SK-N-SH (cell line): ENCODE data around the gene MED31. TPM values are rescaled to one million over a fixed set of nuclear protein-coding genes. Genes with fewer than 3 reads are reported as not detected.

ENCODE experiments used
- CTCF ChIA-PET: fragments of 300-600, 350-600 bp; formaldehyde crosslinking; extraction: SDS; loops from one replicate; lab custom pipeline; 2021; lab: Yijun Ruan, JAX
- POLR2A ChIA-PET: fragments of 350-600 bp; sonication (Branson Sonifier 250); formaldehyde crosslinking; extraction: SDS; loops from one replicate; lab custom pipeline; 2020; ENCODE audit warnings: antibody characterized with exemption, inconsistent platforms; lab: Yijun Ruan, JAX
- DNase-seq: peaks from one replicate; pipeline ENCODE4 v3.0.0; 2012
- H2AFZ ChIP-seq: fragments of 200-600 bp; sonication (generic); 2 replicates; pipeline ENCODE4 v1.8.1; 2016; ENCODE audit warnings: antibody characterized with exemption, mild to moderate bottlenecking, low read depth
- H3F3A ChIP-seq: fragments of 200-600 bp; sonication (generic); replicated peaks from 2 replicates; pipeline ENCODE3; 2016; ENCODE audit warnings: antibody characterized with exemption, mild to moderate bottlenecking; ENCODE audit not compliant: insufficient read depth
- H3K27ac ChIP-seq, 2 experiments: fragments of 200-500 bp in 1 of 2; fragments of 200-600 bp in 1 of 2; sonication (Bioruptor generic) in 1 of 2; sonication (generic), shearing (Covaris generic) in 1 of 2; 2 replicates each; pipeline versions ENCODE4 v1.5.1 to v1.6.1; 2014 to 2016; ENCODE audit warnings: low read depth in 2 of 2, inconsistent platforms in 1 of 2, low read length in 1 of 2, mild to moderate bottlenecking in 1 of 2, mixed read lengths in 1 of 2
- H3K27me3 ChIP-seq: fragments of 200-600 bp; sonication (generic), shearing (Covaris generic); 2 replicates; pipeline ENCODE4 v1.6.1; 2016; ENCODE audit warnings: mixed run types; ENCODE audit not compliant: insufficient read depth
- H3K36me3 ChIP-seq, 2 experiments: fragments of 200-500 bp in 1 of 2; fragments of 200-600 bp in 1 of 2; sonication (Bioruptor generic) in 1 of 2; sonication (generic) in 1 of 2; replicated peaks in 1 of 2; 2 replicates each; pipeline versions ENCODE3 to v1.5.1; 2014 to 2016; ENCODE audit warnings: low read length in 1 of 2, mild to moderate bottlenecking in 1 of 2; ENCODE audit not compliant: insufficient read depth in 2 of 2, control insufficient read depth in 1 of 2
- H3K4me1 ChIP-seq, 2 experiments: fragments of 200-500 bp in 1 of 2; fragments of 200-600 bp in 1 of 2; sonication (Bioruptor generic) in 1 of 2; sonication (generic), shearing (Covaris generic) in 1 of 2; 2 replicates each; pipeline versions ENCODE4 v1.5.1 to v1.6.1; 2014 to 2016; ENCODE audit warnings: low read depth in 1 of 2, low read length in 1 of 2, mixed run types in 1 of 2; ENCODE audit not compliant: insufficient read depth in 2 of 2, control insufficient read depth in 1 of 2
- H3K4me2 ChIP-seq: fragments of 200-600 bp; sonication (generic), shearing (Covaris generic); 2 replicates; pipeline ENCODE4 v1.6.1; 2017; ENCODE audit warnings: mixed run types
- H3K4me3 ChIP-seq, 2 experiments: fragments of 200-500 bp in 1 of 2; fragments of 200-600 bp in 1 of 2; sonication (Bioruptor generic) in 1 of 2; sonication (generic), shearing (Covaris generic) in 1 of 2; 2 replicates each; pipeline versions ENCODE4 v1.5.1 to v1.8.1; 2014 to 2016; ENCODE audit warnings: low read depth in 2 of 2, inconsistent platforms in 1 of 2, low read length in 1 of 2, mild to moderate bottlenecking in 1 of 2, mixed read lengths in 1 of 2, moderate library complexity in 1 of 2
- H3K79me2 ChIP-seq: fragments of 200-600 bp; sonication (generic); 2 replicates; pipeline ENCODE4 v1.8.1; 2017; ENCODE audit warnings: mild to moderate bottlenecking; ENCODE audit not compliant: insufficient read depth
- H3K9ac ChIP-seq: fragments of 200-600 bp; sonication (generic); 2 replicates; pipeline ENCODE4 v1.6.1; 2017; ENCODE audit warnings: mixed run types
- H3K9me2 ChIP-seq: fragments of 200-600 bp; sonication (generic); 2 replicates; pipeline ENCODE4 v1.6.1; 2017; ENCODE audit warnings: mixed run types
- H3K9me3 ChIP-seq: fragments of 200-600 bp; sonication (generic); 2 replicates; pipeline ENCODE4 v1.6.1; 2017; ENCODE audit warnings: mixed run types, mild to moderate bottlenecking, moderate library complexity
- H4K20me1 ChIP-seq: fragments of 200-600 bp; sonication (generic); 2 replicates; pipeline ENCODE4 v1.6.1; 2017; ENCODE audit warnings: mild to moderate bottlenecking, mixed run types; ENCODE audit not compliant: insufficient read depth
- FOXJ3 ChIP-seq: sonication (generic); formaldehyde crosslinking; IDR thresholded peaks from 2 replicates; pipeline ENCODE4 v1.5.1; 2020; ENCODE audit warnings: mild to moderate bottlenecking, missing genetic modification reagents
- GABPA ChIP-seq: IDR thresholded peaks from 2 replicates; pipeline ENCODE4 v1.4.0; 2012; ENCODE audit warnings: low read depth, mild to moderate bottlenecking
- JUND ChIP-seq: IDR thresholded peaks from 2 replicates; pipeline ENCODE4 v1.4.0; 2012
- NRF1 ChIP-seq: IDR thresholded peaks from 2 replicates; pipeline ENCODE4 v1.6.1; 2012; ENCODE audit warnings: low read depth, mild to moderate bottlenecking, low read length
- POLR2AphosphoS5 ChIP-seq: IDR thresholded peaks from 2 replicates; pipeline ENCODE4 v1.6.1; 2012; ENCODE audit warnings: low read depth, low read length
- RAD21 ChIP-seq: IDR thresholded peaks from 2 replicates; pipeline ENCODE4 v1.6.1; 2012; ENCODE audit warnings: mild to moderate bottlenecking, low read length
- TAF1 ChIP-seq: IDR thresholded peaks from 2 replicates; pipeline ENCODE4 v1.6.1; 2012; ENCODE audit warnings: low read depth, mild to moderate bottlenecking, low read length, moderate library complexity, borderline replicate concordance
- TEAD4 ChIP-seq: IDR thresholded peaks from 2 replicates; pipeline ENCODE4 v1.4.0; 2012; ENCODE audit warnings: mild to moderate bottlenecking, borderline replicate concordance; ENCODE audit not compliant: insufficient read depth
- YY1 ChIP-seq: IDR thresholded peaks from 2 replicates; pipeline ENCODE4 v1.4.0; 2012; ENCODE audit warnings: low read depth, mild to moderate bottlenecking
- WGBS: methylation state at CpG from one replicate; pipeline ENCODE4 v1.1.6; 2017; ENCODE audit warnings: low lambda C conversion rate; 5-methylcytosine and 5-hydroxymethylcytosine counted together
- polyA plus RNA-seq, 3 experiments: library from polyadenylated mRNA; depleted of rRNA; stranded (reverse); fragments of >200 nt; gene quantifications; 2 replicates each; pipeline ENCODE4 v1.2.3, GENCODE V29; 2012
- TF ChIP-seq, protein P1 (sequence below): fragments of 150-350 bp; IDR thresholded peaks from 2 replicates; pipeline ENCODE4 v1.6.1; 2017; ENCODE audit warnings: antibody characterized with exemption, low read length, low read depth, borderline replicate concordance
- TF ChIP-seq, protein P2 (sequence below): IDR thresholded peaks from 2 replicates; pipeline ENCODE4 v1.4.0; 2012; ENCODE audit warnings: low read depth
- TF ChIP-seq, protein P3 (sequence below): IDR thresholded peaks from 2 replicates; pipeline ENCODE4; 2012
- TF ChIP-seq, protein P4 (sequence below): IDR thresholded peaks from 2 replicates; pipeline ENCODE4 v1.4.0; 2012; ENCODE audit warnings: low read depth, borderline replicate concordance

The MED31 gene
- polyA plus RNA-seq, 1 of the 3 experiments (the other 2 are of a cell fraction), result 15.1 TPM

DNA sequence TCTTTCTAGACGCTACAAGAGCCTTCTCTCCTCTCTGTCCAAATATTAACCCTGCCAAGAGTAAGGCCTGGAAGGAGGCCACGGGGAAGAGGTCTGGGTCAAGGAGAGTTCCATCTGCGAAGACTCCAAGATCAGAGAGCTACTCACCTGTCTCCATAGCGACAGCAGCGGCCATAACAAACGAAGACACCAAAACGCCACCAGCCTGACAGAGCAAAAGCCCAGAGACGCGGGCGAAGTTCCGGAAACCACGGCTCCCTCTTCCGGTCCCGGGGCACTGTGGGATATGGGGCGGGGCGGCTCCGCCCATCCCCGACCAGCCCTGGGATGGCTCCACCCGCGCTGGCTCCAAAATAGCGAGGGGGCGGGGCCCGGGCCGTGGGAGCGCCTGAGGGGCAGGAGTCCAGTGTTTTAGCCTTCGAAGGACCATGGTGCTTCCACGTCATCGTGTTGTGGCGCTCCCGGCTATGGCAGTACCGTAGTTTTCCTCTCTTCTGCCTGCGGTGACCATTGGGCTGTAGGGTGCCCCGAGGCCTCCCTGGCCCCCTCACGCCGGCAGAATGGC is at the start of gene MED31, which contains the start of gene C17orf100 (continued):
- TF ChIP-seq TEAD4 (no peak), GABPA (peak; percentile 92), RAD21 (no peak), JUND (no peak), POLR2AphosphoS5 (peak; percentile 92), YY1 (peak; percentile 73; the same call in 1 of the 2 replicates)
- TF ChIP-seq, protein P1, sequence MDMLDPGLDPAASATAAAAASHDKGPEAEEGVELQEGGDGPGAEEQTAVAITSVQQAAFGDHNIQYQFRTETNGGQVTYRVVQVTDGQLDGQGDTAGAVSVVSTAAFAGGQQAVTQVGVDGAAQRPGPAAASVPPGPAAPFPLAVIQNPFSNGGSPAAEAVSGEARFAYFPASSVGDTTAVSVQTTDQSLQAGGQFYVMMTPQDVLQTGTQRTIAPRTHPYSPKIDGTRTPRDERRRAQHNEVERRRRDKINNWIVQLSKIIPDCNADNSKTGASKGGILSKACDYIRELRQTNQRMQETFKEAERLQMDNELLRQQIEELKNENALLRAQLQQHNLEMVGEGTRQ, result no peak
- TF ChIP-seq, protein P2, sequence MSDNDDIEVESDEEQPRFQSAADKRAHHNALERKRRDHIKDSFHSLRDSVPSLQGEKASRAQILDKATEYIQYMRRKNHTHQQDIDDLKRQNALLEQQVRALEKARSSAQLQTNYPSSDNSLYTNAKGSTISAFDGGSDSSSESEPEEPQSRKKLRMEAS, result peak; percentile 75; the same call in 1 of the 2 replicates
- TF ChIP-seq, protein P3, sequence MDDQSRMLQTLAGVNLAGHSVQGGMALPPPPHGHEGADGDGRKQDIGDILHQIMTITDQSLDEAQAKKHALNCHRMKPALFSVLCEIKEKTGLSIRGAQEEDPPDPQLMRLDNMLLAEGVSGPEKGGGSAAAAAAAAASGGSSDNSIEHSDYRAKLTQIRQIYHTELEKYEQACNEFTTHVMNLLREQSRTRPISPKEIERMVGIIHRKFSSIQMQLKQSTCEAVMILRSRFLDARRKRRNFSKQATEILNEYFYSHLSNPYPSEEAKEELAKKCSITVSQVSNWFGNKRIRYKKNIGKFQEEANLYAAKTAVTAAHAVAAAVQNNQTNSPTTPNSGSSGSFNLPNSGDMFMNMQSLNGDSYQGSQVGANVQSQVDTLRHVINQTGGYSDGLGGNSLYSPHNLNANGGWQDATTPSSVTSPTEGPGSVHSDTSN, result no peak

DNA sequence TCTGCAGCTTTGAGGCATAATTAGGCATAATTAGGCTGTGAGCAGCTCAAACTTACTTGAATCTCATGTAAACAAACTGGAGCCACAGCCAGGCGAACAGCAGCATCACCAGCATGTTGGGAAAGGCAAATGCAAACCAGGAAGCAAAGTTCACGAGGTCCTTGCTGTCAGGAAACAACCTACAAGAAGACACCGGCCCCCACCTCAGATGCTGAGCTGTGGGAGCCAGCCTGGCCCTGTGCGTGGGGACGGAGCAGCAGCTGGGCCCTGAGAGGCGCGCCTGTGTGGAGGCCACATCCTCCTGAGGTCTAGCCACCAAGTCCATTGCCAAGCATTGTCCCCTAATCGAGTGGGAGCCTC is 49.5 kb upstream of the MED31 start:
- POLR2A ChIA-PET, result no interaction called here
- 10% methylated on average over 3 of the region's 8 CpGs for WGBS
- Histone ChIP-seq H3K27me3 (peaks cover 70% of the 10 kb centered on the region), H3K9me3 (no peaks in the 10 kb centered on the region), H3K4me1 (no peaks in the 10 kb centered on the region), H3K9ac (no peak overlapping the region), H3K36me3 (no peaks in the 10 kb centered on the region), H3F3A (no peaks in the 10 kb centered on the region)
- DNase-seq, result no peak
- TF ChIP-seq, protein P1, result no peak
- TF ChIP-seq, protein P2, result no peak
- TF ChIP-seq TAF1 (no peak), YY1 (no peak), FOXJ3 (CRISPR knock-in tag) (no peak), JUND (no peak), NRF1 (no peak)
- TF ChIP-seq, protein P4, sequence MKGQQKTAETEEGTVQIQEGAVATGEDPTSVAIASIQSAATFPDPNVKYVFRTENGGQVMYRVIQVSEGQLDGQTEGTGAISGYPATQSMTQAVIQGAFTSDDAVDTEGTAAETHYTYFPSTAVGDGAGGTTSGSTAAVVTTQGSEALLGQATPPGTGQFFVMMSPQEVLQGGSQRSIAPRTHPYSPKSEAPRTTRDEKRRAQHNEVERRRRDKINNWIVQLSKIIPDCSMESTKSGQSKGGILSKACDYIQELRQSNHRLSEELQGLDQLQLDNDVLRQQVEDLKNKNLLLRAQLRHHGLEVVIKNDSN, result no peak
- TF ChIP-seq, all 33 proteins: peak for 0
- H3K4me2 ChIP-seq, result no peak overlapping the region
- no peaks in the 10 kb centered on the region for H3K9me2 ChIP-seq
- H3K27ac ChIP-seq, result no peak overlapping the region
- CTCF ChIA-PET, result interaction anchor here (0.7 to 2.4 kb wide), 4 partner anchors 10 to 35 kb away, joined by 3 to 8 read pairs (median 3); no protein-coding TSS in a partner anchor
- H2AFZ ChIP-seq, result no peak overlapping the region
- no peaks in the 10 kb centered on the region for H3K79me2 ChIP-seq
- no peaks in the 10 kb centered on the region for H4K20me1 ChIP-seq
- no peak overlapping the region for H3K4me3 ChIP-seq
